HG02642 (cell line): ENCODE results near the gene YPEL2.

Experiments used
- ATAC-seq: cut with Tn5 transposase; IDR thresholded peaks from one replicate; pipeline ENCODE4 v1.9.1; 2021; ENCODE audit warnings: mild to moderate bottlenecking; ENCODE audit not compliant: unreplicated experiment, poor library complexity

Gene YPEL2

DNA sequence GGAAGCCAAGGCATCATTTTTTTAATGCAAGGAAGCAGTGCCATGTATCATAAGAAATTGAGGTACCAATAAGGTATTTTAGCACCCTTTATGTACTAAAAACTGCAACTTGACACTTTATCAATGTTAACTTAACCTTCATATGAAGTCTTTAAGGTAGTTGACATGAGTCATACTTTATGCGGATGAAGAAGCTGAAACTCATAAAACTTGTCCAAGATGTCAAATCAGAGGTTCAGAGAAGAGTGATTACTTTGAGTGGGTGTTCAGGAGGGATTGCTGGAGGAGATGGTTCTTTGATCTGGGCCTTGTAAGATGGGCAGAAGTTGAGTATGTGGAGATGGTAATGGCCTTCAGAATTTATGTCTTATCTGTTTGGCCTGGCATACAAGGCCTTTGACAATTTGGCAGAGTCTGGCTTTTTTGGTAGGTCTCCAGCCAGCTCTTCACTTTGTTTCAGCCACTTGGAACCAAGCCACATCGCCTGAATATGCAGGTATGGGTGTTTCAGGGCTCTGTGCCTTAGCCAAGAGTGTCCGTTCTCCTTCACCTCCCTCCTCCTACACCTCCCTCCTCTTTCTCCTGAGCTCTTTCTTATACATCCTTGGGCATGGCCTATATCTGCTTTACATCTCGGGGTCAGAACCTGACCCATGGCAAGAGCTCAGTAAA lies 23.7 kb downstream of the YPEL2 start:
- no peak for ATAC-seq

GRCh38 chr17:59355702-59356325 lies 24.4 kb downstream of the YPEL2 start:
- no peak for ATAC-seq

DNA sequence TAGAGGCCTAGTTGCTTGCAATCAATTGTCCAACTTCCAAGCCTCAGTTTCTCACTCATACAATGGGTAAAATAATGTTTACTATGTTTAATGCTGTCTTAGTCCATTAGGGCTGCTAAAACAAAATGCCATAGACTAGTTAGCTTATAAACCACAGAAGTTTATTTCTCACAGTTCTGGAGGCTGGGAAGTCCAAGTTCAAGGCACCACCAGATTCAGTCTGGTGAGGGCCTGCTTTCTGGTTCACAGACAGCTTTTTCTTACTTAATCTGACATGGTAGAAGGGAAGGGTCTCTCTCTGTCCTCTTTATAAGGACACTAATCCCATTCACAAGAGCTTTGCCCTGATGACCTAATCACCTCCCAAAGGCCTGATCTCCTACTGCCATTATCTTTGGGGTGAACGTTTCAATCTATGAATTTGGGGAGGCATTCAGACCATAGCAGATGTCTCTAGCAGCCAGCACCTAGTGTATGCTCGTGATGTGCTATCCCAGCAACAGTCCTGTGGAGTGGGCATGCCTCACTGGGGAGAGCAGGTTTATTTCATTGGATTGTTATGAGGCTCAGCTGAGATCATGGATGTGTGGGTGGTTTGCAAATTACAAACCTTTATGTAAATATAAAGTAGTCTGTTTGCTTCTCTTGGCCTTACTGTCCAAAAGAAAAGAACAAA lies 25.2 kb downstream of the YPEL2 start:
- ATAC-seq, result no peak

DNA sequence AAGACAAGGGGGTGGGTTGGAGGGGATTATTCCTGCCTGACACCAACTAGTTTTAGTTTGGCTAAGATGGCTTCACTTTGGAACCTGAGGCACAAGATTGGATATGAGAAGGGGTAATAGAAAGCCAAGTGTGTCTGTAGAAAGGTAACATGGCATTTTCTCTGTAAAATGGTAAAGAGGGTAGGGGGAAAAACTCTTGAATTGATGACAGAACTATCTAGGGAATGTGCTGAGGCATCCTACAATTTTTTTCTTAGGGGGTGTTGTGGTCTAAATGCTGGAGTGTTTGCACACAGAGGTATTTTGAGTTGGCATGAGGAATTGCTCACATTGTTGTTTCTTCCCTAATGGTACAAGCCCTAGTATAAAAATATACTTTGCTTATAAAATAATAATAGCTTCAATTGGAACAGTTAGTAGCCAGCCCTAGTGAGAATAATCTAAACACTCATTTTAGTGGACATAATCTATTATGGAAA lies 25.8 kb downstream of the YPEL2 start:
- no peak for ATAC-seq

DNA sequence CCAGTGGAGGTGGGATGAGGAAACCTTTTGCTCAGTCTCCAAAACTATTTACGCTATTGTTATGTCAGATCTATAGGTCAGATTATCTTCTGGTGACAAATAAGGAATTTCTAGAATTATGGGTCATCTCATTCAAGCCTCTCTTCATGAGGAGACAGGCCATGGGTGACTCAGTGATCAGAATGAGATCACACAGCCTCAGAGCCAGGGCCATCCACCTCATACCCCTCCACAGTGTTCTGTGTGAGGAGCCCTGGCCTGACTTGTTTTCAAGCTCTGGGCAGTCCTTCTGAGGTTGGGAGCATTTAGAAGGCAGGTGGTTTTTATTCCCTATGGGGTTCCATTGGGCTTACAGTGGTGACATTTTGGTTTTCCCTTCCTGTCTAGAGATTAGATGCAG lies 26.5 kb downstream of the YPEL2 start:
- ATAC-seq, result no peak

GRCh38 chr17:59361386-59361785 lies 29.9 kb downstream of the YPEL2 start:
- ATAC-seq, result no peak

DNA sequence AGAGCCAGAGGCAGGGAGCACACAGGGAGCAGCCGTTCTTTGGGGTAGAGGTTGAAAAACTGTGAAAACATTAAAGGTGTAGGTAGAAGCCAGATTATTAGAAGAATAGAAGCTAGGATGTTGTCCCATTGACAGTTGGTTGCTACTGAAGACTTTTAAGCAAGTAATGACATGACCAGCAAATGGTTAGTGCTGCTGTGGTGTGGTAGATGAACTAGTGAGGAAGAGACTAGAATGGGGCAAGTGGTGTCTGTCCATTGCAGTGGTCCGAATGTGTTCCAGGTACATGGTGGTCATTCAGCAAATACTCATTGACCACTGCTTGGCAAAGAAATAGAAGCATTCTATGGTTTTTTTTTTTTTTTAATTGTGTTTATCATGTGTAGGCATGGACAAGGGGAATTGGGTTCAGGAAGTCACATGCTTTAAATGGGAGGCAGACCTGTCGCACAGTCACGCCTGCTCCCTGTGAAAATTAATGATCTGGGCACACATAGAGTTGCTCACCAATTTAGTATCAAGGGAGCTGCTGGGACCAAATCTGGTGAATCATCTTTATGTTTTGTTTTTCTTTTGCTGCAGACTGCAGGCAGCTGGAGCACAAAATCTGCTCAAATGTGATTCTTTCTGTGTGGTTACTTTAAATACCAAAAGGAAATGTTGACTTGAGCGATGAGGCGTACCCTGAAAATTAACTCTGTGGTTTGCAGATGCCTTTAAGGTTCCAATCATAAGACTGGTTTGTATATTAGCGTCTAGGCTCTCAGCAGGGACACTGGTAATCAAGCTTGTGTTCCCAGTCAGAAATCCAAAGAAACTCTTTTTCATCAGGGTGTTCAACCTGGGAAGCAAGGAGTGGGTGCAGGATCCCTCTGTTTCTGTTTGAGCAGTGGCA lies 30.7 kb downstream of the YPEL2 start:
- peak; percentile 53 for ATAC-seq

GRCh38 chr17:59362811-59363205 lies 31.4 kb downstream of the YPEL2 start:
- no peak for ATAC-seq

DNA sequence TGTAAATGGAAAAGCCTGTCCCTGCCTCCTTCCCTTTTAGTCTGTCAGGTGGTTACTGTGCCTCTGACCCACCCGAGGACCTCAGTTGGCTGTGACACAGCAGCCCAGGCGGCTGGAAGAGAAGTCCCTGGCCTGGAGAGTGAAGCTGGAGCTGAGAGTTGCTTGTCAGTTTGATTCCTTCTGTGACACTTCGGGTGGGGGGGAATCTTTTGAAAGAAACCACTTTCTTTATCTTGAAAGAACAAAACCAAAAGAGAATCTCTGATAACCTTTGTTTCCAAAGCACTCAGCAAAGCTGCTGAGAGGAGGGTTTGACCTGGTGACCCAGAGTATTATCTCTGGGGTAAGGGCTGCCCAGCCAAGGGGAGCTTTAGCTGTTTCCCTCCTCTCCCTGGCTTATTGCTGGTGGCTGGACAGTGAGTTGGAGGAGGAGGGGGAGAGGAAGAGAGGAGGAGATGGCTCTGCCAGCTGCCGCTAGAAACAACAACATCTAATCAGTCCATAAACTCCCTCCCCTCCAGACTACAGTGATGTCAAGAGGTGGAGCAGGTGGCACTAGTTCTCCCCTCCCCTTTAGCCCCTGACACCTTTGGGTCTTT lies 34.0 kb downstream of the YPEL2 start:
- no peak for ATAC-seq

DNA sequence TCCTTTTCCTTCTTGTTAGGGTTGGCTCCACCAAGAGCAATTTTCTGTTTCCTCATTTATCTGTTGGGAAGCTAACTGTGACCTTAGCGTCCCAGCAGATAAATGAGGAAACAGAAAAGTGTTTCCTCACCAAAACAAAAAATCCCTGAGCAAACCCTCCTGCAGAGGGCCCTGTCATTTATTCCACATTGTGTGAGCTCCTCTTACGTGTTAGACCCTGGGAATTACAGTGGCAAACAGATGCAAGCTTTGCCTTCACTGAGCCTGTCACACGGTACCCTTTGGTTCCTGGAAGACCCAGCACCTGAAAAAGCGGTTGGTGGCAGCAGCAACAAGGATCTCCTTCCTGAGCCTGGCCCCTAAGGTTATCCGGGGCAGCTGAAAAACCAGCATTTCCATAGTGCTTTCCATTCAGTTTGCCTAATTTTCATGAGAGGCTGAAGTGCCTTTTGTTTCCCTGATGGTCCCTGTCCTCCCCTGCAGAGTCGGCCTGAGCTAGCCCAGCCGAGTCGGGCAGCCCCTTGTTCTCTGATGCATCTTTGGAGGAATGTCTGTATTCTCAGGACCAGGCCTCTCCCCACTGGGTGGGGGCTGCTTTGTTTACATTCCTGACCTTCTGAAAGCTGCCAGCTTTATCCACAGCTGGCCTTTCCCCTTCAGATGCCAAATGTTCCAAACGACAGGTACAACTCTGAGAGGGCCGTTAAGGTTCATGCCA lies 34.7 kb downstream of the YPEL2 start:
- ATAC-seq, result no peak

DNA sequence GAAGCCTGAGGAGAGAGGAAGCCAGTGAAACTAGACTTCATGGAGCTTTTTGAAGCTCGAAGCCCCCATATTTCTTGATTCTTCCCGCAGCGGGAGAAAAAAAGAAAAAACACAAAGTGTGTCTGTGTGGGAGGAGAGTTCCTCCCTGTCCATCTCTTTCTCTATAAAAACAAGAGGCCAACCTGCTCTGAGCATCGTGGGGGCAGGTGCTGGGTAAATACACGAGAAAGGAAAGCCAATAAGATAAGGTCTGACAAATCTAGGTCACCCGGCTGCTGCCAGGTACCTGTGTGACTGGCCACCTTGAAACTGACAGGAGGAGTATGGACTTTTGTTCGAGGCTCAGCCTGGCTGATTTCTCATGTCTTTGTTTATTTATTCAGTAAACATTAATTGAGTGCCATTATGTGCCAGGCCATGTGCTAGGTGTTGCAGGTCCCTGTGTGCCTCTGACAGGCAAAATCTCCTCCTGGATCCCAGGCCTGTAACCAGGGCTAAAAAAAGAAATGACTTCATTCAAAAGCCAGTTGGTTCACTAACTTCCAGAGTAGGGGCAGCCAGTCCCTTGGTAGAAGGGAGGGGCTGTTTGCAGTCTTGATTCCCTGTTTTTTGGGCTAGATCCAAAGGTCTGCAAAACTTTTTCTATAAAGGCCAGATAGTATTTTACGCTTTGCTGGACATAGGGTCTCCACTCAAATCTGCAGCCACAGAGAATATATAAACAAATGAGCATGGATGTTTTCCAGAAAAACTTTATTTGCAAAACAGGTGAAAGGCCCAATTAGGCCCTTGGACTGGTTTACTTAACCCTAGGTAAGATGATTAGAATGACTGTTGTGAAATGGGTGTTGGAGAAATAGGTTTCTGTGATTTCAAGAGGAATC lies 35.6 kb downstream of the YPEL2 start:
- ATAC-seq, result no peak

DNA sequence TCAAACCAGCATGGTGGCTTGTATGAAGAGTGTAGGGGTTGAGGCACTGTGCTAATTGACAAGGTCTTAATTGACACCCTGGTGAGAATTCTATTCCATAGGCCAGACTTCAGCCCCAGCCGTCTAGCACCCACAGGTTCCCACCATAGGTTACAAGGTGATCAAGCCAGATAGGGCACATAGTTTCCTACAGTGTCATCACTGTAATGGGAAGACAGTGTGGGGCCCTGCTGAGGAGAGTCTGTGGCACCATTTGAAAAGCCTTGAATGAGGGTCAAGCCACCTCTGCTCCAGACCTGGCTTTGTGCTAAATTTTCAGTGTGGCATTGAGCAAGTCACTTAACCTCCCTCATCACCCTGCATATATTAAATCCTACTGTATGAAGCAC lies 36.2 kb downstream of the YPEL2 start:
- ATAC-seq, result no peak

DNA sequence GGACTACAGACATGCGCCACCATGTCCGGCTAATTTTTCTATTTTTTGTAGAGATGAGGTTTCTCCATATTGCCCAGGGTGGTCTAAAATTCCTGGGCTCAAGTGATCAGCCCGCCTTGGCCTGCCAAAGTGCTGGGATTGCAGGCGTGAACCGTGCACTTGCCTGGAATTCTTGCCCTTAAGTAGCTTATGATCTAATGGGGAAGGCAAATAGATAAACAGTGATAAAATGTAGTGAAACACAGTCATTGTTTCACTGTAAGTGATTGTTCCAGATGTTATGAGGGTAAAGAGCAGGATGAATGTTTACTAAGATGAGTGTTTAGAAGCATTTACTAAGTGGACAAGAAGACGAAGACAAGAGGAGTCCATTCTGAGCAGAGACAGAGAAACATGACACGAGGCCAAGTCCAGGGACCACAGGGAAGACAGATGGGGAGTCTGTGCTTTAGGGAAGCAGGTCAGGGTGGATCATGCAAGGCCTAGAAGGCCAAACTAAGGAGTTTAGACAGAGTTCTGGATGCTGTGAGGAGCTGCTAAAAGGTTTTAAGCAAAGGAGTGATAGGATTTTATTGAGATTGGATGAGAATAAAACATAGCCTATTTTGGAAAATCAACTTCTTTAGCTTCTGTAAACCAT lies 36.9 kb downstream of the YPEL2 start:
- no peak for ATAC-seq

DNA sequence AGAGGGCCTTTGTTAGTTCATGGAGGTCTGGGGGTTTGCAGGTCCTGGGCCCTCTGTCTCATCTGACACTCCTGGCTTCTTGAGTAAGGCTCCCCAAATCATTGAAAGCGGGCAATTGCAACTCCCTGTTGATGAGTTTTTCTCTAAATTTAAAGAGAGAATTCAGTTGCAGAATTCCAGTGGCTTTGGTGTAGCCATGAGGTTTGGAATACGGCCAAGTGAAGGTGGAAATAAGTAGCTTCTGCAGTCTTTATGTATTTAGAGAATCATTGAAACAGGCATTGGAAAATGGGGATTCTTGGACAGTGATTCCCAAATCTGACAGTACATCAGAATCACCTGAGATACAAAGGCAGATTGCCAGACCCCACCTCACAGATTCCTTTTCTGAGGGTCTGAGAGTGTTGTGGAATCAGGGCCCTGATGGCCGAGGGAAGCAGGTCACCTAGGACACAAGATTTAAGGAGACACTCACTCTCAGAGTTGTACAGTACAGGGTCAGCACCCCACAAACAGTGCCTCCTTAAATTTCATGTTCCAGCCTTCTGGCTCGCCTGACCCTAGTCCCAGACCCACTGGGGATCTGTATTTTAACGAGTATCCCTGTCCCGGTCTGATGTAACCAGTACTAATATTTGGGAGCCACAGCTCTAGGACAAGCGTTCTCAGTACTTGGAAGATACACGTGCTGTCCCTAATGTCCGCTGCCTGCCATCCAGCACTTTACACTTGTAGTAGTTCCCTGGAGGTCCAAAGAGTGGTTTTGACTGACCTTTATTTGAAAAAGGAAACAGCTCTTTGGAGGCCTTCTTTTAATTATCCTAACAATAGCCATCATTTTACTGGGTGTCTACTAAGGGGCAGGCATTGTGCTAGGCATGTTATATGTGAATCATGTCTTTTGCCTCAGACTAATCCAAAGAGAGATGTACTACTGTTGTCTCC lies 37.8 kb downstream of the YPEL2 start:
- ATAC-seq, result no peak

DNA sequence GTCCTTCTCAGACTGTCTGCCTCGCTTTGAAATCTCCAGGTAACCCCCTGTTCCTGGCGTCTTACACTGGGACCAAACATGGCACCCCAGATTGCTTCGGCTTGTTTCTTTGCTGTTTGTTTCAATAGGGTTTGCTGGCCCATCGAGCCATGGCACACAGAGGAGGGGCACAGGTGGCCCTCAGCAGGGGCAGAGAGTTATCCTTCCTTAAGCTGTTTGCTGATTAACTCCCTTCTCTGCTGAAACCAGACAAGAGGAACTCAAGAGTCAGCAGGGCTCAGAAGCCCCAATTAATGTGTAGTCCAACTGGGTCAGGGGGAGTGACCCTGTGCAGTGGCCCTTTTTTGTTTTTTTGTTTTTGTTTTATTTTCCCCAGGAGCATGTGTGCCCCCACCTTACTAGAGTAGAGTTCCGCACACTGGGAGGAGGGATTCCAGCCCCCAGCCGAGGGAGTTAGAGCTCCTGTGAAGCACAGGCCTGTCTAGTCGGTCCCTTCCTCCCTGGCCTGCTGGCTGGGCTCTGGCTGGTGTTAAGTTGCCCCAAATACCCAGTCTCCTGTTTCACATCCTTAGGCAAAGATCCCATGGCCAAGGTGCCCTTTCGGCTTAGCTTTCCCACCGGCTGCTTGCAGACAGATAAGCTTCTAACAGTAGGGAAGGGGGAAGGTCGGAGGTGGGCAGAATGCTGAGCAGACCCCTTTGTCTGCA lies 39.3 kb downstream of the YPEL2 start:
- ATAC-seq, result no peak

DNA sequence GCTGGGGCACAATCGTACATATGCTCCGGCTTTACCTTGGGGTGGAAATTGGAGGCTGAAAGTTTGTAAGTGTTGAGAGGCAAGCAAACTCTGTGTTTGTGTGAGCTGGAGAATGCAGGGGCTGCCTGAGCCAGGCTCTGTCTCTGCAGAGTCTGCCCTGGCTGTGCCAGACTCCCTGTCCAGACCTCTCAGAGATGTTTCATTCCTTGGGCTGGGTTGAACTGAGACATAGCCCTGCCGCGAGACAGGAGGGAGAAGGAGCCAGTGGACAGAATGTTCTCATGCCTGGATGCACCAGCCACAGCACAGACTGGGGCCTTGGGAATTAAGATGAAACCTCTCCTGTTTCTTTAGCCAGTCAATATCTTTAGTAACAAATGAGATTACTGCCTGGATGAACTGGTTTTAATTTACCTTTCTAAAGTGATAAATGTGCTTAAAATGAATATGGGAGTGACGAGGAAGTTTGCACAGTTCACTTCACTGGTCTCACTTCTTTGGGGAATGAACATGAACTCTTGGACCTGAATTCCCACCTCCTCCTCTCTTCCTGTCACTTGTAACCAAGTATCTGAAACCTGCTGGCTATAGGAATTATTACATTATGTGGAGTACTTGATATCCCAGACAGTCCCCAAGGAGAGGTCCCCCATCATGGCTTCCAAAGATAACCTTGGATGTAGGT lies 40.1 kb downstream of the YPEL2 start:
- no peak for ATAC-seq
